GM12891 (cell line): ENCODE measurements around the gene HSD3B7.

Experiments used
- PAX5 ChIP-seq: IDR thresholded peaks from 2 replicates; pipeline ENCODE4 v1.6.1; 2011; ENCODE audit warnings: low read length, moderate library complexity, mild to moderate bottlenecking; ENCODE audit not compliant: insufficient read depth, severe bottlenecking
- POLR2A ChIP-seq: IDR thresholded peaks from 2 replicates; pipeline ENCODE4 v1.6.1; 2011; ENCODE audit warnings: low read depth, low read length, control low read depth
- POLR2AphosphoS5 ChIP-seq: IDR thresholded peaks from 2 replicates; pipeline ENCODE4 v1.6.1; 2011; ENCODE audit warnings: low read depth, low read length, control low read depth
- POU2F2 ChIP-seq: IDR thresholded peaks from 2 replicates; pipeline ENCODE4 v1.6.1; 2011; ENCODE audit warnings: low read depth, mild to moderate bottlenecking, control low read depth, low read length, moderate library complexity
- SPI1 ChIP-seq: IDR thresholded peaks from 2 replicates; pipeline ENCODE4 v1.6.1; 2011; ENCODE audit warnings: low read depth, low read length, control low read depth
- TAF1 ChIP-seq: IDR thresholded peaks from 2 replicates; pipeline ENCODE4 v1.6.1; 2011; ENCODE audit warnings: low read depth, low read length, control low read depth

DNA sequence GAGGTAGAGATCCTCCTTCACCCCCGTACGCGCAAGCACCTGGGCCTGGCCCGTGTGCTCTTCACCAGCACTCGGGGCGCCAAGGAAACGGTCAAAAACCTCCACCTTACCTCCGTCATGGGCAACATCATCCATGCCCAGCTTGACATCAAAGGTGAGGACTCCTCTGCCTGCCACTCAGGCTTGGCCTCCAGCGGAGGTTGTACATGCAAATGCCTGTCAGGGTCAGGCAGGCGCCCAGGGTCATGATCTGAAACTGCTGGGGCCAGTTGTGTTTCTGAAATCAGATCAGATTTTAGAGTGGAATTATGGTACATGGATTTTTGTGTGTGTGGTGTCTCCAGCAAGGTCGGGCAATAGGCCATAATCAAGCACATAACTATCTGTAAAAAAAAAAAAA lies 23.6 kb upstream of the HSD3B7 start:
- TF ChIP-seq POLR2A (no peak), TAF1 (no peak), POLR2AphosphoS5 (no peak), SPI1 (no peak), POU2F2 (no peak), PAX5 (no peak)
